Esophagus muscularis mucosa (tissue), 4 donors: ENCODE data around the gene ITLN1. TPM values are rescaled to one million over a fixed set of nuclear protein-coding genes. Genes with fewer than 3 reads are reported as not detected.

Source experiments
- DNase-seq: peaks from one replicate; pipeline ENCODE4 v3.0.0-alpha.2; 2017; ENCODE audit errors: extremely low spot score
- H3K27ac ChIP-seq, 4 donors: fragments of 200-600 bp; sonication (generic); replicated peaks in 1 of 4; 1 replicate in 3 of 4; 2 replicates in 1 of 4; pipeline ENCODE4 v1.5.1; 2016 to 2019; ENCODE audit warnings: mild to moderate bottlenecking in 1 of 4
- H3K27me3 ChIP-seq, 4 donors: fragments of 200-600 bp; sonication (generic); one replicate each; pipeline versions ENCODE4 v1.5.1 to v1.6.0; 2016 to 2019
- H3K36me3 ChIP-seq, 4 donors: fragments of 200-600 bp; sonication (generic); one replicate each; pipeline ENCODE4 v1.5.1; 2016 to 2019
- H3K4me1 ChIP-seq, 4 donors: fragments of 200-600 bp; sonication (generic); one replicate each; pipeline ENCODE4 v1.5.1; 2016 to 2019
- H3K4me3 ChIP-seq, 4 donors: fragments of 200-600 bp; sonication (generic); 1 replicate in 2 of 4; 2 replicates in 2 of 4; pipeline ENCODE4 v1.5.1; 2016 to 2019; ENCODE audit warnings: mild to moderate bottlenecking in 4 of 4, moderate library complexity in 1 of 4
- H3K9me3 ChIP-seq, 4 donors: fragments of 200-600 bp; sonication (generic); 1 replicate in 3 of 4; 2 replicates in 1 of 4; pipeline ENCODE4 v1.5.1; 2016 to 2019
- EP300 ChIP-seq: sonication (generic); formaldehyde crosslinking; IDR thresholded peaks from one replicate; pipeline ENCODE4 v1.6.1; 2017; ENCODE audit warnings: antibody characterized with exemption
- POLR2A ChIP-seq: fragments of 450-650 bp; IDR thresholded peaks from one replicate; pipeline ENCODE4 v1.6.1; 2017; ENCODE audit warnings: antibody characterized with exemption, moderate library complexity, mild to moderate bottlenecking, low read depth
- POLR2AphosphoS5 ChIP-seq, 2 donors: sonication (generic); formaldehyde crosslinking; IDR thresholded peaks; one replicate each; pipeline ENCODE4 v1.6.1; 2017; ENCODE audit warnings: antibody characterized with exemption in 2 of 2
- WGBS: methylation state at CpG from one replicate; pipeline ENCODE4 v1.1.5; 2018; 5-methylcytosine and 5-hydroxymethylcytosine counted together
- intact Hi-C: fragments of 100-400 bp; cut with DNase I; formaldehyde crosslinking; loops from one replicate; pipeline ENCODE4 v1.15.1; 2023
- total RNA-seq, 4 donors: library from RNA; depleted of rRNA; stranded (reverse); fragments of >200 nt; gene quantifications; one replicate each; pipeline versions ENCODE4 v1.1.0 to v1.2.1, GENCODE V29; 2016
- TF ChIP-seq, protein P1 (sequence below), 3 experiments: fragments of 200-600 bp in 2 of 3; fragments of 450-650 bp in 1 of 3; sonication (generic) in 2 of 3; IDR thresholded peaks; one replicate each; pipeline ENCODE4 v1.5.1; 2017 to 2019; ENCODE audit warnings: antibody characterized with exemption in 3 of 3, mild to moderate bottlenecking in 2 of 3, moderate library complexity in 1 of 3

Gene ITLN1
- total RNA-seq, 4 donors from 2014 or later, result 0.66 to 2.2 TPM; not detected in 2

- 73% methylated on average over 5 of the region's 5 CpGs for WGBS
- TF ChIP-seq, protein P1, sequence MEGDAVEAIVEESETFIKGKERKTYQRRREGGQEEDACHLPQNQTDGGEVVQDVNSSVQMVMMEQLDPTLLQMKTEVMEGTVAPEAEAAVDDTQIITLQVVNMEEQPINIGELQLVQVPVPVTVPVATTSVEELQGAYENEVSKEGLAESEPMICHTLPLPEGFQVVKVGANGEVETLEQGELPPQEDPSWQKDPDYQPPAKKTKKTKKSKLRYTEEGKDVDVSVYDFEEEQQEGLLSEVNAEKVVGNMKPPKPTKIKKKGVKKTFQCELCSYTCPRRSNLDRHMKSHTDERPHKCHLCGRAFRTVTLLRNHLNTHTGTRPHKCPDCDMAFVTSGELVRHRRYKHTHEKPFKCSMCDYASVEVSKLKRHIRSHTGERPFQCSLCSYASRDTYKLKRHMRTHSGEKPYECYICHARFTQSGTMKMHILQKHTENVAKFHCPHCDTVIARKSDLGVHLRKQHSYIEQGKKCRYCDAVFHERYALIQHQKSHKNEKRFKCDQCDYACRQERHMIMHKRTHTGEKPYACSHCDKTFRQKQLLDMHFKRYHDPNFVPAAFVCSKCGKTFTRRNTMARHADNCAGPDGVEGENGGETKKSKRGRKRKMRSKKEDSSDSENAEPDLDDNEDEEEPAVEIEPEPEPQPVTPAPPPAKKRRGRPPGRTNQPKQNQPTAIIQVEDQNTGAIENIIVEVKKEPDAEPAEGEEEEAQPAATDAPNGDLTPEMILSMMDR (IDR thresholded peaks at IDR 0.05), result no peak
- TF ChIP-seq POLR2AphosphoS5 (IDR thresholded peaks at IDR 0.05), result no peak
- intact Hi-C loops, result no loop called here
- Histone ChIP-seq H3K4me3 (no peak overlapping the region), H3K36me3 (no peaks in the 10 kb centered on the region), H3K9me3 (no peaks in the 10 kb centered on the region), H3K27ac (no peak overlapping the region), H3K4me1 (no peaks in the 10 kb centered on the region), H3K27me3 (no peaks in the 10 kb centered on the region)
- DNase-seq, result no peak
These were observed 34.4 kb downstream of the ITLN1 start for GRCh38 chr1:160850541-160850940.

DNA sequence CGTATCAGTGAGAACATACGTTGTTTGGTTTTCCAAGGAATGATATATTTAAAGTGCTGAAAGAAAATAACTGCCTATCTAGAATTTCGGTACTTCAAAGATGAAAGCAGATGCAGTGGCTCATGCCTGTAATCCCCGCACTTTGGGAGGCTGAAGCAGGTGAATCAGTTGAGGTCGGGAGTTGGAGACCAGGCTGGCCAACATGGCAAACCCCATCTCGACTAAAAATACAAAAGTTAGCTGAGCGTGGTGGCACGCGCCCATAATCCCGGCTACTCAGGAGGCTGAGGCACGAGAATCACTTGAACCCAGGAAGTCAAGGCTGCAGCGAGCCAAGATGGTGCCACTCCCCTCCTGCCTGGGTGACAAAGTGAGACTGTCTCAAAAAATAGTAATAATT lies 38.7 kb downstream of the ITLN1 start:
- DNase-seq, result no peak
- 91% methylated on average over 12 of the region's 12 CpGs for WGBS
- no peak for TF ChIP-seq EP300
- TF ChIP-seq POLR2AphosphoS5 (IDR thresholded peaks at IDR 0.05), result no peak
- TF ChIP-seq, protein P1 (IDR thresholded peaks at IDR 0.05), result no peak
- no peak for TF ChIP-seq POLR2A
- Histone ChIP-seq H3K36me3 (no peaks in the 10 kb centered on the region), H3K27ac (no peak overlapping the region), H3K9me3 (no peaks in the 10 kb centered on the region), H3K27me3 (peaks cover 0 to 6% (median 0%) of the 10 kb centered on the region in 4 donors), H3K4me1 (no peaks in the 10 kb centered on the region), H3K4me3 (no peak overlapping the region)
- intact Hi-C loops, result no loop called here

GRCh38 chr1:160844447-160845232 lies 40.3 kb downstream of the ITLN1 start:
- H3K27ac ChIP-seq, result no peak overlapping the region
- TF ChIP-seq EP300, result no peak
- TF ChIP-seq POLR2A, result no peak
- TF ChIP-seq, protein P1 (IDR thresholded peaks at IDR 0.05), result no peak
- TF ChIP-seq POLR2AphosphoS5 (IDR thresholded peaks at IDR 0.05), result no peak
- no peak for DNase-seq
- WGBS, result 88% methylated on average over 12 of the region's 12 CpGs
- H3K27me3 ChIP-seq, result peaks cover 0 to 6% (median 0%) of the 10 kb centered on the region in 4 donors
- no peak overlapping the region for H3K4me3 ChIP-seq
- intact Hi-C loops, result no loop called here
- no peaks in the 10 kb centered on the region for H3K4me1 ChIP-seq
- H3K36me3 ChIP-seq, result no peaks in the 10 kb centered on the region
- no peaks in the 10 kb centered on the region for H3K9me3 ChIP-seq

DNA sequence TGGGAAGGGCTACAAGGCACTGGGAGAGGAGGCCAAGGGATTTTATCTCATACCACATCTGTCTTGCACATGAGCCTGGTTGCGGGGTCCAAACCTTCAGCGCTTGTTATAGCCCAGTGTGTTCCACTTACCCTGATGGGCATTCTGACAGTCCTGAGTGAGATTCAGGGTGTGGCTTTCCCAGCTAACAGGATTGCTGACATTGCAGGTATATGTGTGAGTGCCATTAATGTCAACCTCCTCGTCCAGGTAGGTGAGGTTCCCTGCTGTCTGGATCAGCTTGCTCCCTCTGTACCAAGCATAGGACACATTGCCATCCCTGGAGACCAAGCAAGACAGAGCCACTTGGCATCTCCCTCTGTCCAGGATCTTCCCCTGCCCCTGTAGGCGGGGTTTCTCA lies 43.9 kb downstream of the ITLN1 start:
- H3K27me3 ChIP-seq, result peaks cover 0 to 6% (median 0%) of the 10 kb centered on the region in 4 donors
- no peak for TF ChIP-seq POLR2A
- TF ChIP-seq EP300, result no peak
- TF ChIP-seq POLR2AphosphoS5 (IDR thresholded peaks at IDR 0.05), result no peak
- TF ChIP-seq, protein P1 (IDR thresholded peaks at IDR 0.05), result no peak
- H3K4me1 ChIP-seq, result peaks cover 0 to 10% (median 3%) of the 10 kb centered on the region in 4 donors
- H3K4me3 ChIP-seq, result no peak overlapping the region
- no peaks in the 10 kb centered on the region for H3K36me3 ChIP-seq
- H3K9me3 ChIP-seq, result no peaks in the 10 kb centered on the region
- no peak overlapping the region for H3K27ac ChIP-seq
- no peak for DNase-seq
- intact Hi-C loops, result no loop called here
- 89% methylated on average over 4 of the region's 4 CpGs for WGBS
